ENCODE measurements around the gene UNC119. TPM values are rescaled to one million over a fixed set of nuclear protein-coding genes. Genes with fewer than 3 reads are reported as not detected.

The UNC119 gene
- total RNA-seq, 4 donors from 2014 or later: 16.1 to 36.3 (median 23.2) TPM

GRCh38 chr17:28555022-28555421 lies 2.6 kb upstream of the UNC119 start:
- H3K9me3 ChIP-seq: no peaks in the 10 kb centered on the region
- peaks cover 16 to 28% (median 24%) of the 10 kb centered on the region in 4 donors for H3K4me1 ChIP-seq
- TF ChIP-seq CTCF (IDR thresholded peaks at IDR 0.05): no peak
- no peak for TF ChIP-seq POLR2A (IDR thresholded peaks at IDR 0.05; ENCODE audit: low read depth)
- no peak for TF ChIP-seq EP300 (IDR thresholded peaks at IDR 0.05)
- TF ChIP-seq POLR2AphosphoS5 (IDR thresholded peaks at IDR 0.05): no peak
- H3K4me3 ChIP-seq: no peak overlapping the region
- intact Hi-C loops (cut with DNase I): no loop called here
- no peak overlapping the region for H3K27ac ChIP-seq (replicated peaks in 1 of 4)
- H3K27me3 ChIP-seq: no peaks in the 10 kb centered on the region
- peaks cover 49 to 67% (median 65%) of the 10 kb centered on the region in 4 donors for H3K36me3 ChIP-seq
- no peak for DNase-seq (ENCODE audit: extremely low spot score)
- WGBS: 90% methylated on average over 3 of the region's 3 CpGs

- intact Hi-C loops (cut with DNase I): loop anchor here (5.0 kb wide), 1 partner anchor 43 kb away; the partner anchor contains the start of gene SPAG5
- H3K4me1 ChIP-seq: peaks cover 16 to 31% (median 27%) of the 10 kb centered on the region in 4 donors
- 96% methylated on average over 6 of the region's 6 CpGs for WGBS
Measured at GRCh38 chr17:28554565-28554964, 2.1 kb upstream of the UNC119 start.

GRCh38 chr17:28553000-28553505 lies 629 bp upstream of the UNC119 start:
- H3K9me3 ChIP-seq: no peaks in the 10 kb centered on the region
- H3K36me3 ChIP-seq: peaks cover 37 to 47% (median 46%) of the 10 kb centered on the region in 4 donors
- H3K27me3 ChIP-seq: no peaks in the 10 kb centered on the region
- no peak for TF ChIP-seq POLR2A (IDR thresholded peaks at IDR 0.05; ENCODE audit: low read depth)
- TF ChIP-seq CTCF (IDR thresholded peaks at IDR 0.05): no peak
- TF ChIP-seq POLR2AphosphoS5 (IDR thresholded peaks at IDR 0.05): no peak
- no peak for TF ChIP-seq EP300 (IDR thresholded peaks at IDR 0.05)
- intact Hi-C loops (cut with DNase I): loop anchor here (5.0 kb wide), 1 partner anchor 44 kb away; the partner anchor contains the start of gene SPAG5
- peak overlapping the region; percentile 77 to 91 (median 84) for H3K4me3 ChIP-seq
- H3K27ac ChIP-seq (replicated peaks in 1 of 4): peak overlapping the region; percentile 62 to 80 (median 78)
- peaks cover 16 to 44% (median 33%) of the 10 kb centered on the region in 4 donors for H3K4me1 ChIP-seq
- DNase-seq (ENCODE audit: extremely low spot score): no peak
- WGBS: 97% methylated on average over 5 of the region's 5 CpGs

More at GRCh38 chr17:28554565-28554964, 2.1 kb upstream of the UNC119 start:
- Histone ChIP-seq H3K27me3 (no peaks in the 10 kb centered on the region), H3K9me3 (no peaks in the 10 kb centered on the region), H3K27ac (replicated peaks in 1 of 4) (no peak overlapping the region), H3K36me3 (peaks cover 45 to 62% (median 61%) of the 10 kb centered on the region in 4 donors), H3K4me3 (no peak overlapping the region)
- TF ChIP-seq POLR2A (IDR thresholded peaks at IDR 0.05; ENCODE audit: low read depth): no peak
- peak in 1 of 3 experiments; percentile 14 for TF ChIP-seq CTCF (IDR thresholded peaks at IDR 0.05)
- no peak for TF ChIP-seq EP300 (IDR thresholded peaks at IDR 0.05)
- TF ChIP-seq POLR2AphosphoS5 (IDR thresholded peaks at IDR 0.05): no peak
- no peak for DNase-seq (ENCODE audit: extremely low spot score)

- TF ChIP-seq EP300 (IDR thresholded peaks at IDR 0.05) (no peak), POLR2AphosphoS5 (IDR thresholded peaks at IDR 0.05) (no peak), CTCF (IDR thresholded peaks at IDR 0.05) (no peak), POLR2A (IDR thresholded peaks at IDR 0.05; ENCODE audit: low read depth) (no peak)
- peak overlapping the region; percentile 77 to 91 (median 84) for H3K4me3 ChIP-seq
- intact Hi-C loops (cut with DNase I): loop anchor here (5.0 kb wide), 1 partner anchor 46 kb away; the partner anchor contains the start of gene SPAG5
- WGBS: 16% methylated on average over 10 of the region's 10 CpGs
- no peak for DNase-seq (ENCODE audit: extremely low spot score)
- no peaks in the 10 kb centered on the region for H3K27me3 ChIP-seq
- H3K9me3 ChIP-seq: no peaks in the 10 kb centered on the region
- H3K36me3 ChIP-seq: peaks cover 24 to 45% (median 42%) of the 10 kb centered on the region in 4 donors
- H3K4me1 ChIP-seq: peaks cover 16 to 46% (median 35%) of the 10 kb centered on the region in 4 donors
- peak overlapping the region; percentile 62 to 80 (median 78) for H3K27ac ChIP-seq (replicated peaks in 1 of 4)
Measured at GRCh38 chr17:28551421-28552175, 826 bp downstream of the UNC119 start.
